Measurements from ENCODE around the gene METTL26. TPM values are rescaled to one million over a fixed set of nuclear protein-coding genes. Genes with fewer than 3 reads are reported as not detected.

Gene METTL26
- total RNA-seq, 4 donors from 2014 or later: 147 to 204 (median 176) TPM

DNA sequence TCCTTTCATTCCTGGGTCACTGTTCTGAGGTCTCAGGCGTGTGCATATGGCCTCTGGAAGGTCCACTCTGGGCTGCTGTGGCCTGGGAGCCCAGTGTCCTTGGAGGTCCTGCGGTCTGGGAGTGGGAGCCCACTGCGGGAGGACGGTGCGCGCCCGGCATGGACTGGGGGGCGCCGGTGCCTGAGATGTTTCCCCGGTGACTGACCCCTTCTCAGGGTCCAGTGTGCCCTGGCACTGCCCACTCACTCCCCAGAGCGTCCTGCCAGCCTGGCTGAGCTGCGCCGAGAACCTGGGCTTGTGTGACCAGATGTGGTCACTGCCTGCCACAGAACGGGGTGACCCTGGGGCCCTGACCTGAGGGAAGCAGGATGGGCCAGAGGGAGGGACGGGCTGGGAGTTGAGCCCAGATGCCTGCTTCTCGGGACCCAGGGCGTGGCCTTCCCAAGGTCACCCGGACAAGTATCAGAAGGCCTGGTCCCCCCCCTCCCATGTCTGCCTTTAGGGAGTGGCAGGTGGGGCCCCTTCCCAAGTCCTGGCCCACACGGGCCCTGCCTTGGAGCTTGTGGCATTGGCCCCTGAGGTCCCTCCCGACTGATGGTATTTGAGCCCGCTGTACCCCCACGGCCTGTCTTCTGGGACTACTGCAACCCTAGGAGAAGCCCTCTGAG lies 38.2 kb upstream of the METTL26 start:
- Histone ChIP-seq H3K36me3 (peaks cover 0 to 55% (median 4%) of the 10 kb centered on the region in 3 donors), H3K9me3 (no peaks in the 10 kb centered on the region), H3K4me1 (peaks cover 0 to 40% (median 16%) of the 10 kb centered on the region in 4 donors), H3K27me3 (no peaks in the 10 kb centered on the region), H3K27ac (peak overlapping the region in 2 of 4 donors; percentile 17 to 48), H3K4me3 (no peak overlapping the region)
- no peak for DNase-seq (ENCODE audit: low spot score in 2 of 2)
- 70 to 76% methylated on average over 15 to 22 of the region's 22 CpGs for WGBS, 2 donors
- TF ChIP-seq, protein P1, sequence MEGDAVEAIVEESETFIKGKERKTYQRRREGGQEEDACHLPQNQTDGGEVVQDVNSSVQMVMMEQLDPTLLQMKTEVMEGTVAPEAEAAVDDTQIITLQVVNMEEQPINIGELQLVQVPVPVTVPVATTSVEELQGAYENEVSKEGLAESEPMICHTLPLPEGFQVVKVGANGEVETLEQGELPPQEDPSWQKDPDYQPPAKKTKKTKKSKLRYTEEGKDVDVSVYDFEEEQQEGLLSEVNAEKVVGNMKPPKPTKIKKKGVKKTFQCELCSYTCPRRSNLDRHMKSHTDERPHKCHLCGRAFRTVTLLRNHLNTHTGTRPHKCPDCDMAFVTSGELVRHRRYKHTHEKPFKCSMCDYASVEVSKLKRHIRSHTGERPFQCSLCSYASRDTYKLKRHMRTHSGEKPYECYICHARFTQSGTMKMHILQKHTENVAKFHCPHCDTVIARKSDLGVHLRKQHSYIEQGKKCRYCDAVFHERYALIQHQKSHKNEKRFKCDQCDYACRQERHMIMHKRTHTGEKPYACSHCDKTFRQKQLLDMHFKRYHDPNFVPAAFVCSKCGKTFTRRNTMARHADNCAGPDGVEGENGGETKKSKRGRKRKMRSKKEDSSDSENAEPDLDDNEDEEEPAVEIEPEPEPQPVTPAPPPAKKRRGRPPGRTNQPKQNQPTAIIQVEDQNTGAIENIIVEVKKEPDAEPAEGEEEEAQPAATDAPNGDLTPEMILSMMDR (IDR thresholded peaks at IDR 0.05): no peak
- no peak for TF ChIP-seq POLR2A (IDR thresholded peaks at IDR 0.05)
- no peak for TF ChIP-seq EP300 (IDR thresholded peaks at IDR 0.05)

DNA sequence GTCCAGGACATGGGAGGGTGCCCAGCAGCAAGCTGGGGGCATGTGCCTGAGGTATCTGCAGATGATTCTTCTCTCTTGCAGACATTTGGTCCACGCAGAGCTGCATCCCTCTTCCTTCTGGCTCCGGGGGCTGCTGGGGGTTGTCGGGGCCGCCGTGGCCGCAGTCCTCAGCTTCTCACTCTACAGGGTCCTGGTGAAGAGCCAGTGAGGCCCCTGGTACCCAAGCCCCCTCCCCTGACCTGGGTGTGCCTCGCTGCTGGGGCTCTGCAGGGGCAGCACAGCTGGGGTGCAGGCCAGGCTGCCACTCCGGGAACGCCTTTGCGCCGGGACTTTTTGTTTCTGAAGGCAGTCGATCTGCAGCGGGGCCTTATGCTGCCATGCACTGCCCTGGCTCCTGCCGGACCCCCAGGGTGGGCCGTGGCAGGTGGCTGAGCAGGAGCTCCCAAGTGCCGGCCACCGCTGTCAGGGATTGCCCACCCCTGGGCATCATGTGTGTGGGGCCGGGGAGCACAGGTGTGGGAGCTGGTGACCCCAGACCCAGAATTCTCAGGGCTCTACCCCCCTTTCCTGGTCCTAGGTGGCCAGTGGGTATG lies 37.4 kb upstream of the METTL26 start:
- 86 to 87% methylated on average over 11 to 16 of the region's 18 CpGs for WGBS, 2 donors
- DNase-seq (ENCODE audit: low spot score in 2 of 2): no peak
- H3K9me3 ChIP-seq: no peaks in the 10 kb centered on the region
- peaks cover 0 to 60% (median 4%) of the 10 kb centered on the region in 3 donors for H3K36me3 ChIP-seq
- no peak overlapping the region for H3K4me3 ChIP-seq
- TF ChIP-seq EP300 (IDR thresholded peaks at IDR 0.05) (no peak), POLR2A (IDR thresholded peaks at IDR 0.05) (no peak)
- TF ChIP-seq, protein P1 (IDR thresholded peaks at IDR 0.05): no peak
- peaks cover 3 to 41% (median 18%) of the 10 kb centered on the region in 4 donors for H3K4me1 ChIP-seq
- no peaks in the 10 kb centered on the region for H3K27me3 ChIP-seq
- no peak overlapping the region for H3K27ac ChIP-seq

DNA sequence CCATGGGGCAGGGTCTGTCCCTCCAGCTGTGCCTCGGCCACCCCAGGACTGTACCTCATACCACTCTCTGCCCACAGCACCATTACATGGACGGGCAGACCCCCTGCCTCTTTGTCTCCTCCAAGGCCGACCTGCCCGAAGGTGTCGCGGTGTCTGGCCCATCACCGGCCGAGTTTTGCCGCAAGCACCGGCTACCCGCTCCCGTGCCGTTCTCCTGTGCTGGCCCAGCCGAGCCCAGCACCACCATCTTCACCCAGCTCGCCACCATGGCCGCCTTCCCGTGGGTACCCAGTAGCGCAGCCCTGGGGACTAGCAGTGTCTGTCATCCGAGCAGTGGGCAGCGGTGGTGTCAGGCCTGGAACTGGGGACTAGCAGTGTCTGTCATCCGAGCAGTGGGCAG lies 36.7 kb upstream of the METTL26 start:
- peaks cover 0 to 60% (median 4%) of the 10 kb centered on the region in 3 donors for H3K36me3 ChIP-seq
- DNase-seq (ENCODE audit: low spot score in 2 of 2): no peak

DNA sequence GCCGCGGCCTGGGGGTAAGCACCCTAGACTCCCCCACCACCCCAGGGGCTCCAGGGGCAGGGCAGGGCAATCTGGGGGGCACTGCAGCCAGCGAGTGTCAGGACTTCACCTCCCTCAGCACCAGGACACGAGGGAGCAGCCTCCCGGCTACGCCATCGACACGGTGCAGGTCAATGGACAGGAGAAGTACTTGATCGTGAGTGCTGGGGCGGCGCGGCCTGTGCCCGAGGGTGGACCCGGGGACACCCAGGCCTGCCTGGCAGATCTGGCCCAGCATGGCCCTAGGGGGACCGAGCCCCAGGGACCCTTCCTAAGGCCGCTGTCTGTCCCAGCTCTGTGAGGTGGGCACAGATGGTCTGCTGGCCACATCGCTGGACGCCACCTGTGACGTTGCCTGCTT lies 36.3 kb upstream of the METTL26 start:
- H3K4me3 ChIP-seq: no peak overlapping the region
- no peaks in the 10 kb centered on the region for H3K9me3 ChIP-seq
- DNase-seq (ENCODE audit: low spot score in 2 of 2): no peak
- 91 to 93% methylated on average over 14 to 16 of the region's 19 CpGs for WGBS, 2 donors
- no peaks in the 10 kb centered on the region for H3K27me3 ChIP-seq
- H3K36me3 ChIP-seq: peaks cover 0 to 60% (median 4%) of the 10 kb centered on the region in 3 donors
- TF ChIP-seq, protein P1 (IDR thresholded peaks at IDR 0.05): no peak
- TF ChIP-seq POLR2A (IDR thresholded peaks at IDR 0.05) (no peak), EP300 (IDR thresholded peaks at IDR 0.05) (no peak)
- peaks cover 3 to 47% (median 20%) of the 10 kb centered on the region in 4 donors for H3K4me1 ChIP-seq
- no peak overlapping the region for H3K27ac ChIP-seq

More for the DNA sequence above, 36.7 kb upstream of the METTL26 start:
- H3K9me3 ChIP-seq: no peaks in the 10 kb centered on the region
- WGBS, 2 donors: 92 to 97% methylated on average over 15 to 16 of the region's 21 CpGs
- no peak overlapping the region for H3K27ac ChIP-seq
- no peak for TF ChIP-seq EP300 (IDR thresholded peaks at IDR 0.05)
- TF ChIP-seq, protein P1 (IDR thresholded peaks at IDR 0.05): no peak
- TF ChIP-seq POLR2A (IDR thresholded peaks at IDR 0.05): no peak
- H3K4me1 ChIP-seq: peaks cover 3 to 43% (median 16%) of the 10 kb centered on the region in 4 donors
- H3K4me3 ChIP-seq: no peak overlapping the region
- H3K27me3 ChIP-seq: no peaks in the 10 kb centered on the region
